C1 segment of cervical spinal cord (tissue), 14 donors: ENCODE results near the gene XPO5.
"Not testable (repeated sequence)": the region's sequence is repeated elsewhere in the genome, so short reads cannot be mapped to it uniquely, and the experiment has no call there.

ENCODE experiments used
- DNase-seq, 14 donors: peaks; one replicate each; lab custom pipeline; 2025; lab: John Stamatoyannopoulos, UW

XPO5 gene

GRCh38 chr6:43584892-43585570 is 9.2 kb upstream of the XPO5 start:
- DNase-seq = no peak

GRCh38 chr6:43582911-43583310 is 7.1 kb upstream of the XPO5 start:
- no peak for DNase-seq

GRCh38 chr6:43579171-43579570 is 3.3 kb upstream of the XPO5 start:
- no peak for DNase-seq

- no peak for DNase-seq
Observed at GRCh38 chr6:43578748-43579147, 2.9 kb upstream of the XPO5 start.

- peak in 5 of 14 donors; percentile 22 to 51 (median 32) for DNase-seq
Observed at GRCh38 chr6:43575105-43575771, 600 bp downstream of the XPO5 start.

- DNase-seq = no peak
Observed at GRCh38 chr6:43572015-43572414, 3.8 kb downstream of the XPO5 start.

- no peak for DNase-seq
Observed at GRCh38 chr6:43570876-43571441, 4.9 kb downstream of the XPO5 start.

GRCh38 chr6:43559328-43559727 is 16.5 kb downstream of the XPO5 start:
- DNase-seq = no peak

GRCh38 chr6:43557620-43558019 is 18.2 kb downstream of the XPO5 start:
- not testable (repeated sequence) for DNase-seq

GRCh38 chr6:43547222-43547621 is 28.6 kb downstream of the XPO5 start:
- DNase-seq = no peak

GRCh38 chr6:43544461-43544860 is 31.4 kb downstream of the XPO5 start:
- DNase-seq = no peak

GRCh38 chr6:43541774-43542471 is 33.9 kb downstream of the XPO5 start:
- no peak for DNase-seq

GRCh38 chr6:43540507-43540906 is 35.3 kb downstream of the XPO5 start:
- no peak for DNase-seq

GRCh38 chr6:43539409-43539808 is 36.4 kb downstream of the XPO5 start:
- not testable (repeated sequence) for DNase-seq

GRCh38 chr6:43538986-43539385 is 36.9 kb downstream of the XPO5 start:
- not testable (repeated sequence) for DNase-seq

GRCh38 chr6:43532201-43532600 is 43.6 kb downstream of the XPO5 start:
- no peak for DNase-seq

- DNase-seq = no peak
Observed at GRCh38 chr6:43524483-43524961, 51.3 kb downstream of the XPO5 start.

GRCh38 chr6:43523284-43523683 is 52.6 kb downstream of the XPO5 start:
- DNase-seq = no peak

- DNase-seq = no peak
Observed at GRCh38 chr6:43522547-43523261, 53.1 kb downstream of the XPO5 start.

- DNase-seq = no peak
Observed at GRCh38 chr6:43521836-43522235, 54.0 kb downstream of the XPO5 start.

GRCh38 chr6:43520097-43520496 is 55.7 kb downstream of the XPO5 start:
- DNase-seq = no peak
